HG02678 (cell line): ENCODE results near the gene PRR12.
"Not testable (repeated sequence)": the region's sequence is repeated elsewhere in the genome, so short reads cannot be mapped to it uniquely, and the experiment has no call there.

ENCODE experiments used
- ATAC-seq: cut with Tn5 transposase; IDR thresholded peaks from one replicate; pipeline ENCODE4 v1.9.1; 2021; ENCODE audit warnings: mild to moderate bottlenecking, moderate library complexity; ENCODE audit not compliant: unreplicated experiment

Gene PRR12

DNA sequence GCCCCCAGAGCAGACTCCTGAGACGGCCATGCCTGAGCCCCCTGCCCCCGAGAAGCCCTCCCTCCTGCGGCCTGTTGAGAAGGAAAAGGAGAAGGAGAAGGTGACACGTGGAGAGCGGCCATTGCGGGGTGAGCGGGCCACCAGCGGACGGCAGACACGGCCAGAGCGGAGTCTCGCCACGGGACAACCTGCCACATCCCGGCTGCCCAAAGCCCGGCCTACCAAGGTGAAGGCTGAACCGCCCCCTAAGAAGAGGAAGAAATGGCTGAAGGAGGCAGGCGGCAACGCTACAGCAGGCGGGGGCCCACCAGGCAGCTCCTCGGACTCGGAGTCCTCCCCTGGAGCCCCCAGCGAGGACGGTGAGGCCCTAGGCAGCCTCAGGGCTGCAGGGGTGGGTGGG, 24.9 kb downstream of the PRR12 start:
- ATAC-seq, result no peak

- no peak for ATAC-seq
These were observed 25.6 kb downstream of the PRR12 start for GRCh38 chr19:49616532-49616931.

GRCh38 chr19:49616945-49617344, 26.0 kb downstream of the PRR12 start:
- ATAC-seq, result no peak

DNA sequence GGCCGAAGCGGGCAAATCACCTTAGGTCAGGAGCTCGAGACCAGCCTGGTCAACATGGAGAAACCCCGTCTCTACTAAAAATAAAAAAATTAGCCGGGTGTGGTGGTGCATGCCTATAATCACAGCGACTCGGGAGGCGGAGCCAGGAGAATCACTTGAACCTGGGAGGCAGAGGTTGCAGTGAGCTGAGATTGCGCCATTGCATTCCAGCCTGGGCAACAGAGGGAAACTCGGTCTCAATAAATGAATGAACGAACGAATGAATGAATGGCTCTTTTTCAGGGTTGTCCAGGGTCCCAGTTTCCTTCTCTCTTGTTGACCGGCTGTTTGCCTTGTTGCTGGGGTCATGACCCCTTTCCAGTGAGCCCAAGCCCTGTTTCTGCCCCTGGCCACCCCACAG, 26.9 kb downstream of the PRR12 start:
- ATAC-seq, result not testable (repeated sequence)

- ATAC-seq, result no peak
These were observed 34.3 kb downstream of the PRR12 start for GRCh38 chr19:49624967-49625910.

GRCh38 chr19:49626226-49626625, 35.2 kb downstream of the PRR12 start:
- ATAC-seq, result no peak

DNA sequence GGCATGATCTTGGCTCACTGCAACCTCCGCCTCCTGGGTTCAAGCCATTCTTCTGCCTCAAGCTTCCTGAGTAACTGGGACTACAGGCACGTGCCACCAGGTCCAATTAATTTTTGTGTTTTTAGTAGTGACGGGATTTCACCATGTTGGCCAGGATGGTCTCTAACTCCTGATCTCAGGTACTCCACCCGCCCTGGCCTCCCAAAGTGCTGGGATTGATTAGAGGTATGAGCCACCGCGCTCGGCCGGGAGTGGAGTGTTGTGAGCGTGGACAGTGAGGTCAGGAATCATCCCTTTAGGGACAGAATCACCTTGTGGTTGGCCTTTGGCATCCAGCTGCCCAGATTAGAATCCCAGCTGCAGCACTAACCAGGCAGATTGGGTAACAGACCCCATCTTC, 38.7 kb downstream of the PRR12 start:
- ATAC-seq, result no peak

- ATAC-seq, result no peak
These were observed 40.1 kb downstream of the PRR12 start for GRCh38 chr19:49631014-49631588.

DNA sequence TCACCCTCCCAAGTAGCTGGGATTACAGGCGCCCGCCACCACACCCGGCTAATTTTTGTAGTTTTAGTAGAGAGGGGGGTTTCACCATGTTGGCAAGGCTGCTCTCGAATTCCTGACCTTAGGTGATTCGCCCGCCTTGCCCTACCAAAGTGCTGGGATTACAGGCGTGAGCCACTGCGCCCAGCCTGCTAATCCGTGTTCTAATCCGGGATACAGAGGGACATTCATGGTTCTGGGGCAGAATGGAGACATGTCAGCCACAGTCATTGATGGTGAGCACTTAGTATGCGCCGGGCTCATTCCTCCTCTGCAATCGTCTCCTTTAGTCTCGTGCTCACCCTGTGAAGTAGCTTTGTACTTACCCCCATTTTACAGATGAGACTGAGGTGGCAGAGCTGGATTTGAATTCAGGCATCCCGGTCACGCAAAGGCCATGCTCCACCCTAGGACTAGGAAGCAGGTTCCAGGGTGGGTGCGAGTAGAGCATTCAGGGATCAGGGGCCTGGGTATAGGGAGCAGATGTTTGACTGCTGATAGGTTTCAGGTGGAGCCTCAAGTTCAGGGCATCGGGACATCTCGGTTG, 40.7 kb downstream of the PRR12 start:
- no peak for ATAC-seq

DNA sequence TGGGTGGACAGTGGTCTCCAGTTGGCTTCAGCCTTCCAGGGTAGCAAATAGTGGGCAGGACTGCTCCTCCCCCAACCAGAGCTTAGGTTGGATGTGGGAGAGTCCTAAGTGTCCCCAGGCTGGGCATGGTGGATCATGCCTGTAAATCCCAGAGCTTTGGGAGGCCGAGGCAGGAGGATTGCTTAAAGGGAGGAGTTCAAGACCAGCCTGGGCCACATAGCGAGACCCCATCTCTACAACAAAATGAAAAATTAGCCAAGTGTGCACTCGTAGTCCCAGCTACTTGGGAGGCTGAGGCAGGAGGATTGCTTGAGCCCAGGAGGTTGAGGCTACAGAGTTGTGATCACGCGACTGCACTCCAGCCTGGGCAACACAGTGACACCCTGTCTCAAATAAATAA, 41.6 kb downstream of the PRR12 start:
- ATAC-seq, result no peak

DNA sequence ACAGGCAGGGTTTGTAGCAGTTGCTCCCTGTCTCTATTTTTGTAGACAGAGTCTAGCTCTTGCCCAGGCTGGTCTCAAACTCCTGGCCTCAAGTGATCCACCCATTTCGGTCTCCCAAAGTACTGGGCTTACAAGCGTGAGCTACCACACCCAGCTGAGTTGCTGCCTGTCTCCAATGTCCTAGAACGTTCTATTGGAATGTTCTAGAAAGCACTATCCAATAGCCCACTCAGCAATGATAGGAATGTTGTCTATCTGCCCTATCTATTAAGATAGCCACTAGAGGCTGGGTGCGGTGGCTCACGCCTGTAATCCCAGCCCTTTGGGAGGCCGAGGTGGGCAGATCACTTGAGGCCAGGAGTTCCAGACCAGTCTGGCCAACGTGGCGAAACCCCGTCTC, 42.3 kb downstream of the PRR12 start:
- ATAC-seq, result not testable (repeated sequence)

GRCh38 chr19:49635530-49636232, 44.7 kb downstream of the PRR12 start:
- no peak for ATAC-seq

GRCh38 chr19:49636233-49636932, 45.4 kb downstream of the PRR12 start:
- no peak for ATAC-seq

DNA sequence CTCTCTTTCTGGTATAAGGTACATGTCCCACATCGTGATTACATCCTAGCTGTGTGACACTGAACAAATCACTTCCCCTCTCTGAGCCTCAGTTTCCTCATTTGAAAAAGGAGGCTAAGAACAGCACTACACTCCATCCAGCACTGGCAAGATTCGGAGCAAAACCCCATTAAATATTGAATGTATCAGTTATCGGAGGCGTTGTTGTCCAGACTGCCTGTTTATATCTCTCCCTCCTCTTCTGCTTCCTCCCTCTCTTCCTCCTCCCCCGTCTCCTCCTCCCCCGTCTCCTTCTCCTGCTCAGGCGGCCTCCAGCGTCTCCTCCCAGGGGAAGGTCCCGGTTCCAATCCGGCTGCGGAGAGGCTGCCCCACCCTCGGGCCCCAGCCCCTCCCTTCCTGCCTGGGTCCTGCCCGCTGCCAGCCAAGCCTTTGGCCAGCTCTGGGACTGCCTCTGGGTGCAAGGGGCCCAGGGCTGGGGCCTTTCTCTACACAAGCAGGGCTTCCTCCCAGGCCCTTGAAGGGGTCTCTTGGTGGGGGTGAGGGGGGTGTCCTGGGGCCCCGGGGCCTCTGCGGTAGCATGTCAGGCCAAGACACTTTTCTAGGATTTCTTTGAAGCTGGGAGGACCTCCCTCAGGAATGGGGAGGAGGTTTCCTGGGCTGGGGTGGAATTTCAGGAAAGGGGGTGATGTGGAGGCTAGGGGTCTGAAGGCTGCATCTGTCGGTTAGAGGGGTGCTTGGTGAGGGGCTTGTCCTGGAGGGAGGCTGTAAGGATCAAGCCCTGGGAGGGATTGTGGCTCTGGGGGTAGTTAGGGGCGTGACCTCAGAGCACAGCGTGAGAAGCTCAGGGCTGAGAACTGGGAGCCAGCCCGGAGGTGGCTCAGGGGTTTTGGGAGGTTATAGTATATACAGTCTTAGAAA, 47.1 kb downstream of the PRR12 start:
- ATAC-seq, result no peak

GRCh38 chr19:49639401-49640112, 48.6 kb downstream of the PRR12 start:
- no peak for ATAC-seq

GRCh38 chr19:49640113-49640898, 49.3 kb downstream of the PRR12 start, which contains the start of gene RRAS:
TSS of gene RRAS (minus strand) at chr19:49640143. CDS start at chr19:49640098, 45 bp downstream.
- ATAC-seq, result peak; percentile 60

GRCh38 chr19:49641688-49642491, 50.9 kb downstream of the PRR12 start, which contains the start of gene SCAF1:
TSS of gene SCAF1 (plus strand) at chr19:49642209. CDS start at chr19:49645027, 2,818 bp downstream.
- ATAC-seq, result peak; percentile 60
